B cell (primary cell): Measurements from ENCODE around the gene CDC42BPB. TPM values are rescaled to one million over a fixed set of nuclear protein-coding genes. Genes with fewer than 3 reads are reported as not detected.

Source experiments
- ATAC-seq: fragments of 200-7000 bp; cut with Tn5 transposase; one replicate; pipeline ENCODE4 v1.10.0; 2021; ENCODE audit warnings: low read depth, mild to moderate bottlenecking, moderate number of reproducible peaks, moderate library complexity
- CTCF ChIA-PET: fragments of 350-600 bp; sonication (Branson Sonifier 250); formaldehyde crosslinking; loops from one replicate; lab custom pipeline; 2021; ENCODE audit warnings: antibody characterized with exemption, inconsistent platforms; lab: Charles Lee
- POLR2A ChIA-PET: fragments of 350-600 bp; sonication (Branson Sonifier 250); formaldehyde crosslinking; loops from one replicate; lab custom pipeline; 2021; ENCODE audit warnings: antibody characterized with exemption; lab: Charles Lee
- DNase-seq: peaks from one replicate; pipeline ENCODE4 v3.0.0; 2013
- H2AFZ ChIP-seq: 2 replicates; pipeline ENCODE4 v1.6.1; 2012; ENCODE audit warnings: mild to moderate bottlenecking, low read depth, low read length; ENCODE audit not compliant: insufficient read depth, poor library complexity, severe bottlenecking
- H3K27ac ChIP-seq, 2 donors: 1 replicate in 1 of 2; 2 replicates in 1 of 2; pipeline ENCODE4 v1.5.1; 2012 to 2013; ENCODE audit warnings: low read length in 2 of 2, mild to moderate bottlenecking in 2 of 2, moderate library complexity in 1 of 2
- H3K27me3 ChIP-seq, 4 experiments: fragments of 200-600 bp in 1 of 4; sonication (generic) in 1 of 4; replicated peaks in 1 of 4; 1 replicate in 2 of 4; 2 replicates in 2 of 4; pipeline versions ENCODE4 v1.6.1 to v1.7.0; 2013 to 2016; ENCODE audit warnings: low read length in 3 of 4, mild to moderate bottlenecking in 2 of 4, mixed read lengths in 1 of 4, moderate library complexity in 1 of 4; ENCODE audit not compliant: insufficient read depth in 4 of 4, control insufficient read depth in 3 of 4; ENCODE audit errors: control extremely low read depth in 1 of 4
- H3K36me3 ChIP-seq, 2 experiments: replicated peaks in 1 of 2; 1 replicate in 1 of 2; 2 replicates in 1 of 2; pipeline versions ENCODE4 v1.6.1 to v1.7.1; 2013; ENCODE audit warnings: low read length in 1 of 2; ENCODE audit not compliant: insufficient read depth in 2 of 2, control insufficient read depth in 1 of 2; ENCODE audit errors: control extremely low read depth in 1 of 2, extremely low read depth in 1 of 2
- H3K4me1 ChIP-seq, 2 donors: fragments of 200-600 bp in 1 of 2; sonication (generic) in 1 of 2; 1 replicate in 1 of 2; 2 replicates in 1 of 2; pipeline versions ENCODE4 v1.5.1 to v1.6.1; 2013 to 2017; ENCODE audit warnings: low read length in 2 of 2; ENCODE audit not compliant: control insufficient read depth in 2 of 2, insufficient read depth in 2 of 2
- H3K4me2 ChIP-seq: replicated peaks from 2 replicates; pipeline ENCODE3; 2012; ENCODE audit warnings: mild to moderate bottlenecking, low read depth, low read length; ENCODE audit not compliant: poor library complexity, severe bottlenecking
- H3K4me3 ChIP-seq, 5 experiments: fragments of 200-600 bp in 1 of 5; sonication (generic) in 1 of 5; 1 replicate in 3 of 5; 2 replicates in 2 of 5; pipeline versions ENCODE4 v1.5.1 to v1.7.0; 2011 to 2016; ENCODE audit warnings: low read length in 4 of 5, mild to moderate bottlenecking in 4 of 5, low read depth in 2 of 5, control low read depth in 1 of 5, moderate library complexity in 1 of 5; ENCODE audit not compliant: insufficient read depth in 1 of 5; ENCODE audit errors: control extremely low read depth in 1 of 5, extremely low read depth in 1 of 5
- H3K79me2 ChIP-seq: fragments of 200-600 bp; sonication (generic); one replicate; pipeline ENCODE4 v1.6.0; 2016; ENCODE audit warnings: low read length; ENCODE audit not compliant: control insufficient read depth, insufficient read depth
- H3K9ac ChIP-seq: fragments of 200-600 bp; sonication (generic); 2 replicates; pipeline ENCODE4 v1.6.1; 2017; ENCODE audit warnings: mild to moderate bottlenecking, low read length, moderate library complexity
- H3K9me3 ChIP-seq, 3 donors: one replicate each; pipeline versions ENCODE4 v1.6.1 to v1.7.1; 2013; ENCODE audit warnings: low read length in 2 of 3; ENCODE audit not compliant: control insufficient read depth in 2 of 3, insufficient read depth in 1 of 3; ENCODE audit errors: control extremely low read depth in 1 of 3
- H4K20me1 ChIP-seq: 2 replicates; pipeline ENCODE4 v1.6.0; 2012; ENCODE audit warnings: mild to moderate bottlenecking, low read length; ENCODE audit not compliant: insufficient read depth, control insufficient read depth, poor library complexity, severe bottlenecking
- H3K27ac Mint-ChIP-seq: one replicate; pipeline ENCODE4 v1.8.0; 2021; ENCODE audit warnings: mixed read lengths
- H3K27me3 Mint-ChIP-seq: one replicate; pipeline ENCODE4 v1.8.0; 2021; ENCODE audit warnings: mixed read lengths
- H3K4me1 Mint-ChIP-seq: one replicate; pipeline ENCODE4 v1.8.0; 2021; ENCODE audit warnings: mixed read lengths
- H3K4me3 Mint-ChIP-seq: one replicate; pipeline ENCODE4 v1.8.0; 2021; ENCODE audit warnings: mixed read lengths
- H3K9me3 Mint-ChIP-seq: one replicate; pipeline ENCODE4 v1.8.0; 2022; ENCODE audit warnings: mixed read lengths; ENCODE audit not compliant: insufficient read depth
- EZH2 ChIP-seq: IDR thresholded peaks from 2 replicates; pipeline ENCODE4 v1.6.1; 2012; ENCODE audit warnings: borderline replicate concordance, low read depth, mild to moderate bottlenecking, moderate library complexity, low read length; ENCODE audit not compliant: insufficient read depth, poor library complexity, severe bottlenecking
- WGBS: methylation state at CpG from one replicate; pipeline ENCODE4 v1.1.5; 2013; ENCODE audit warnings: missing lambda C conversion rate; ENCODE audit not compliant: insufficient coverage; 5-methylcytosine and 5-hydroxymethylcytosine counted together
- intact Hi-C: fragments of 100-400 bp; cut with micrococcal nuclease; formaldehyde crosslinking; loops from one replicate; pipeline ENCODE4 v1.10.0; 2022
- polyA plus RNA-seq: library from polyadenylated mRNA; depleted of rRNA; stranded (reverse); fragments of >200 nt; gene quantifications from 2 replicates; pipeline ENCODE4 v1.2.3, GENCODE V29; 2012
- total RNA-seq, 2 donors: library from RNA; stranded (reverse); fragments of 120-200 nt in 1 of 2; gene quantifications; 1 replicate in 1 of 2; 2 replicates in 1 of 2; pipeline versions ENCODE4 v1.2.3 to v1.2.4, GENCODE V29; 2013 to 2022
- TF ChIP-seq, protein P1 (sequence below): fragments of 200-600 bp; IDR thresholded peaks from one replicate; pipeline ENCODE4 v1.8.0; 2022; ENCODE audit warnings: antibody characterized with exemption, mild to moderate bottlenecking

Gene CDC42BPB
- total and polyA plus RNA-seq, 2 donors (not counting 1 experiment from before 2014, with no cell fraction given): 23.9 to 52.5 TPM

DNA sequence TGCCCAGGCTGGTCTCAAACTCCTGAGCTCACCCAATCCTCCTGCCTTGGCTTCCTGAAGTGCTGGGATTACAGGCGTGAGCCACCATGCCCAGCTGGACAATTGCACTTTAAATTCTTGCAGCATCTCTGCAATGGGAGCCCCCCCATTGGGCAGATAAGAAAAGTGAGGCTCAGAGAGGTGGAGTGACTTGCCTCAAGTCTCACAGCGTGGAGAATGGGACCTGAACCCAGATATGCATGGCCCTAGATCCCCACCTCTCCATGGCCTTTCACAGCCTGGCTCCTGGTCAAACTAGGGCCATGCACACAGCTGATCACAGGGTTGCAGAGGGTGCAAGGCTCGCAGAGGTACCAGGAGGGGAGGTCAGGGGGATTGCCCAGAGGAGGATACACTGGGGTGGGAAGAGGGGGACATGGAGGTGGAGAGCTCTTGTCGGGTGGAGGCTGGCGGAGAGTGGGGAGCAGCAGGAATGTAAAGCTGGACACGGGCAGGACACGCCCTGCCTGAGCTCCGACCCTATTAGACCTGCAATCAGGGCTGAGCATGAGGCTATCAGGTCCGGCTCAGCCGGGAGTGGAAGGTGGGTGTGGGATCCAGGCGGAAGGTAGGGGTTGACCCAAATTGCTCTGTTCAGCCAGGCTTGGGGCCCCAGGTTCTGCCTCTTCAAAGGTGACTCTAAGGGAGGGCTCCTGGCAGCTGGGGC is 44.1 kb upstream of the CDC42BPB start:
- H3K27me3 ChIP-seq: peaks cover 0 to 44% (median 17%) of the 10 kb centered on the region in 4 experiments
- ATAC-seq: no peak

More for the DNA sequence above, 44.1 kb upstream of the CDC42BPB start:
- POLR2A ChIA-PET: interaction anchor here (1.0 kb wide), 1 partner anchor 9 kb away, joined by 4 read pairs; no protein-coding TSS in a partner anchor
- Histone ChIP-seq H3K27ac (no peak overlapping the region), H3K4me3 (no peak overlapping the region), H3K36me3 (no peaks in the 10 kb centered on the region), H4K20me1 (no peaks in the 10 kb centered on the region), H3K4me1 (peaks cover 43 to 47% of the 10 kb centered on the region in 2 donors), H3K9me3 (peaks cover 0 to 13% (median 0%) of the 10 kb centered on the region in 3 donors), H2AFZ (no peak overlapping the region), H3K9ac (no peak overlapping the region), H3K4me2 (no peak overlapping the region), H3K79me2 (no peaks in the 10 kb centered on the region)
- WGBS: 99% methylated on average over 11 of the region's 11 CpGs
- DNase-seq: no peak
- Mint-ChIP-seq H3K27me3 (peaks cover 24% of the 10 kb centered on the region), H3K9me3 (no peaks in the 10 kb centered on the region), H3K27ac (peak overlapping the region; percentile 41), H3K4me1 (peaks cover 30% of the 10 kb centered on the region), H3K4me3 (peak overlapping the region; percentile 7)
- CTCF ChIA-PET: interaction anchor here (1.8 kb wide), 1 partner anchor 407 kb away, joined by 8 read pairs; no protein-coding TSS in a partner anchor
- intact Hi-C loops: no loop called here
- TF ChIP-seq EZH2: no peak
- TF ChIP-seq, protein P1, sequence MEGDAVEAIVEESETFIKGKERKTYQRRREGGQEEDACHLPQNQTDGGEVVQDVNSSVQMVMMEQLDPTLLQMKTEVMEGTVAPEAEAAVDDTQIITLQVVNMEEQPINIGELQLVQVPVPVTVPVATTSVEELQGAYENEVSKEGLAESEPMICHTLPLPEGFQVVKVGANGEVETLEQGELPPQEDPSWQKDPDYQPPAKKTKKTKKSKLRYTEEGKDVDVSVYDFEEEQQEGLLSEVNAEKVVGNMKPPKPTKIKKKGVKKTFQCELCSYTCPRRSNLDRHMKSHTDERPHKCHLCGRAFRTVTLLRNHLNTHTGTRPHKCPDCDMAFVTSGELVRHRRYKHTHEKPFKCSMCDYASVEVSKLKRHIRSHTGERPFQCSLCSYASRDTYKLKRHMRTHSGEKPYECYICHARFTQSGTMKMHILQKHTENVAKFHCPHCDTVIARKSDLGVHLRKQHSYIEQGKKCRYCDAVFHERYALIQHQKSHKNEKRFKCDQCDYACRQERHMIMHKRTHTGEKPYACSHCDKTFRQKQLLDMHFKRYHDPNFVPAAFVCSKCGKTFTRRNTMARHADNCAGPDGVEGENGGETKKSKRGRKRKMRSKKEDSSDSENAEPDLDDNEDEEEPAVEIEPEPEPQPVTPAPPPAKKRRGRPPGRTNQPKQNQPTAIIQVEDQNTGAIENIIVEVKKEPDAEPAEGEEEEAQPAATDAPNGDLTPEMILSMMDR: no peak
